ENCODE measurements around the gene ALDH1A2. TPM values are rescaled to one million over a fixed set of nuclear protein-coding genes. Genes with fewer than 3 reads are reported as not detected.

Gene ALDH1A2
- total RNA-seq, 1 donor from 2014 or later = 30.8 TPM

GRCh38 chr15:57962887-57963286 lies 102.6 kb downstream of the ALDH1A2 start:
- no peaks in the 10 kb centered on the region for H3K27me3 Mint-ChIP-seq (ENCODE audit: insufficient read depth, low read depth)

GRCh38 chr15:57961919-57962318 lies 103.6 kb downstream of the ALDH1A2 start:
- H3K9ac ChIP-seq = no peak overlapping the region
- no peak overlapping the region for H3K4me3 ChIP-seq
- no peaks in the 10 kb centered on the region for H3F3A ChIP-seq (ENCODE audit: low read depth)
- H3K4me3 Mint-ChIP-seq = no peak overlapping the region
- no peaks in the 10 kb centered on the region for H3K9me3 ChIP-seq (ENCODE audit: low read depth)
- no peak for DNase-seq (ENCODE audit: low spot score)
- no peaks in the 10 kb centered on the region for H3K36me3 ChIP-seq
- H3K27ac Mint-ChIP-seq = no peak overlapping the region
- H4K20me1 ChIP-seq (ENCODE audit: low read depth) = no peaks in the 10 kb centered on the region
- H3K9me3 Mint-ChIP-seq = no peaks in the 10 kb centered on the region
- no peak overlapping the region for H2AFZ ChIP-seq (replicated peaks)
- H3K4me2 ChIP-seq = no peak overlapping the region
- no peaks in the 10 kb centered on the region for H3K27me3 Mint-ChIP-seq (ENCODE audit: insufficient read depth, low read depth)
- H3K4me1 Mint-ChIP-seq = peaks cover 3% of the 10 kb centered on the region
- H3K36me3 Mint-ChIP-seq = no peaks in the 10 kb centered on the region
- TF ChIP-seq CTCF (IDR thresholded peaks at IDR 0.05) = no peak
- no peak for TF ChIP-seq EZH2 (IDR thresholded peaks at IDR 0.05)
- TF ChIP-seq EZH2phosphoT487 (IDR thresholded peaks at IDR 0.05) = no peak
- no peaks in the 10 kb centered on the region for H3K4me1 ChIP-seq
- H3K27ac ChIP-seq = no peak overlapping the region
- no peaks in the 10 kb centered on the region for H3K79me2 ChIP-seq (ENCODE audit: low read depth)
- H3K27me3 ChIP-seq = no peaks in the 10 kb centered on the region

More at GRCh38 chr15:57962887-57963286, 102.6 kb downstream of the ALDH1A2 start:
- H3K4me1 ChIP-seq = peaks cover 3% of the 10 kb centered on the region
- no peaks in the 10 kb centered on the region for H3K9me3 Mint-ChIP-seq
- no peak overlapping the region for H3K4me3 ChIP-seq
- H3K27me3 ChIP-seq = no peaks in the 10 kb centered on the region
- H3K9me3 ChIP-seq (ENCODE audit: low read depth) = no peaks in the 10 kb centered on the region
- H3K36me3 ChIP-seq = no peaks in the 10 kb centered on the region
- no peaks in the 10 kb centered on the region for H3F3A ChIP-seq (ENCODE audit: low read depth)
- H3K27ac Mint-ChIP-seq = no peak overlapping the region
- H3K9ac ChIP-seq = no peak overlapping the region
- DNase-seq (ENCODE audit: low spot score) = no peak
- TF ChIP-seq EZH2phosphoT487 (IDR thresholded peaks at IDR 0.05) (no peak), CTCF (IDR thresholded peaks at IDR 0.05) (no peak), EZH2 (IDR thresholded peaks at IDR 0.05) (no peak)
- H2AFZ ChIP-seq (replicated peaks) = no peak overlapping the region
- H3K4me1 Mint-ChIP-seq = peaks cover 3% of the 10 kb centered on the region
- no peak overlapping the region for H3K4me2 ChIP-seq
- no peaks in the 10 kb centered on the region for H3K79me2 ChIP-seq (ENCODE audit: low read depth)
- no peaks in the 10 kb centered on the region for H3K36me3 Mint-ChIP-seq
- H3K27ac ChIP-seq = no peak overlapping the region
- no peaks in the 10 kb centered on the region for H4K20me1 ChIP-seq (ENCODE audit: low read depth)
- H3K4me3 Mint-ChIP-seq = no peak overlapping the region

GRCh38 chr15:57957113-57957512 lies 108.4 kb downstream of the ALDH1A2 start:
- no peaks in the 10 kb centered on the region for H3K79me2 ChIP-seq (ENCODE audit: low read depth)
- H3K36me3 Mint-ChIP-seq = no peaks in the 10 kb centered on the region
- no peaks in the 10 kb centered on the region for H3F3A ChIP-seq (ENCODE audit: low read depth)
- H2AFZ ChIP-seq (replicated peaks) = no peak overlapping the region
- H3K9me3 Mint-ChIP-seq = no peaks in the 10 kb centered on the region
- no peaks in the 10 kb centered on the region for H3K36me3 ChIP-seq
- H3K27ac ChIP-seq = no peak overlapping the region
- TF ChIP-seq EZH2 (IDR thresholded peaks at IDR 0.05) (no peak), CTCF (IDR thresholded peaks at IDR 0.05) (no peak), EZH2phosphoT487 (IDR thresholded peaks at IDR 0.05) (no peak)
- H3K27ac Mint-ChIP-seq = no peak overlapping the region
- H3K27me3 ChIP-seq = no peaks in the 10 kb centered on the region
- no peak overlapping the region for H3K4me3 Mint-ChIP-seq
- H4K20me1 ChIP-seq (ENCODE audit: low read depth) = no peaks in the 10 kb centered on the region
- no peak overlapping the region for H3K4me2 ChIP-seq
- DNase-seq (ENCODE audit: low spot score) = no peak
- H3K4me1 ChIP-seq = no peaks in the 10 kb centered on the region
- H3K27me3 Mint-ChIP-seq (ENCODE audit: insufficient read depth, low read depth) = no peaks in the 10 kb centered on the region
- no peak overlapping the region for H3K4me3 ChIP-seq
- H3K9ac ChIP-seq = no peak overlapping the region
- no peaks in the 10 kb centered on the region for H3K9me3 ChIP-seq (ENCODE audit: low read depth)
- H3K4me1 Mint-ChIP-seq = peaks cover 3% of the 10 kb centered on the region
